Mucosa of gallbladder (tissue), 1 donor: ENCODE measurements around the gene PSME1. TPM values are rescaled to one million over a fixed set of nuclear protein-coding genes. Genes with fewer than 3 reads are reported as not detected.
A peak's percentile ranks its signal among the peaks of the same experiment; 100 is the strongest.

Experiments used
- DNase-seq: peaks from one replicate; pipeline ENCODE4 v3.0.0-alpha.2; 2020; ENCODE audit warnings: low spot score
- total RNA-seq: library from RNA; stranded (reverse); gene quantifications from one replicate; pipeline ENCODE4 v1.2.1, GENCODE V29; 2021
- donor health status: DM: no; HTN: no; CAD: no.

PSME1 gene
- 161 TPM for total RNA-seq

- peak; percentile 94 for DNase-seq
Observed at GRCh38 chr14:24135834-24136683, at the start of gene PSME1. TSS of gene PSME1 (plus strand) at chr14:24136194. CDS start at chr14:24136263, 69 bp downstream.

GRCh38 chr14:24087004-24087403 is 49.0 kb upstream of the PSME1 start:
- DNase-seq, result no peak

GRCh38 chr14:24088095-24088494 is 47.9 kb upstream of the PSME1 start:
- no peak for DNase-seq

GRCh38 chr14:24089890-24090289 is 46.1 kb upstream of the PSME1 start:
- DNase-seq, result no peak

- no peak for DNase-seq
Observed at GRCh38 chr14:24092110-24092504, 43.9 kb upstream of the PSME1 start.

- no peak for DNase-seq
Observed at GRCh38 chr14:24092505-24093206, 43.3 kb upstream of the PSME1 start.

- DNase-seq, result no peak
Observed at GRCh38 chr14:24093207-24093900, 42.6 kb upstream of the PSME1 start.

- peak; percentile 86 for DNase-seq
Observed at GRCh38 chr14:24093901-24094840, 41.8 kb upstream of the PSME1 start, which contains the start of gene PCK2. TSS of gene PCK2 (plus strand) at chr14:24094311. CDS start at chr14:24094406, 95 bp downstream.

GRCh38 chr14:24094841-24095270 is 41.1 kb upstream of the PSME1 start:
- no peak for DNase-seq

GRCh38 chr14:24095271-24096068 is 40.5 kb upstream of the PSME1 start:
- no peak for DNase-seq

GRCh38 chr14:24096545-24097181 is 39.3 kb upstream of the PSME1 start:
- no peak for DNase-seq

- DNase-seq, result no peak
Observed at GRCh38 chr14:24098229-24098926, 37.6 kb upstream of the PSME1 start.

- no peak for DNase-seq
Observed at GRCh38 chr14:24098927-24099813, 36.8 kb upstream of the PSME1 start.

- DNase-seq, result no peak
Observed at GRCh38 chr14:24100197-24100981, 35.6 kb upstream of the PSME1 start.

- DNase-seq, result no peak
Observed at GRCh38 chr14:24100982-24101494, 35.0 kb upstream of the PSME1 start.

- no peak for DNase-seq
Observed at GRCh38 chr14:24102357-24103048, 33.5 kb upstream of the PSME1 start.
